Measurements from ENCODE around the gene LAMA5.
A peak's percentile ranks its signal among the peaks of the same experiment; 100 is the strongest.
"Not testable (repeated sequence)": the region's sequence is repeated elsewhere in the genome, so short reads cannot be mapped to it uniquely, and the experiment has no call there.

The LAMA5 gene

DNA sequence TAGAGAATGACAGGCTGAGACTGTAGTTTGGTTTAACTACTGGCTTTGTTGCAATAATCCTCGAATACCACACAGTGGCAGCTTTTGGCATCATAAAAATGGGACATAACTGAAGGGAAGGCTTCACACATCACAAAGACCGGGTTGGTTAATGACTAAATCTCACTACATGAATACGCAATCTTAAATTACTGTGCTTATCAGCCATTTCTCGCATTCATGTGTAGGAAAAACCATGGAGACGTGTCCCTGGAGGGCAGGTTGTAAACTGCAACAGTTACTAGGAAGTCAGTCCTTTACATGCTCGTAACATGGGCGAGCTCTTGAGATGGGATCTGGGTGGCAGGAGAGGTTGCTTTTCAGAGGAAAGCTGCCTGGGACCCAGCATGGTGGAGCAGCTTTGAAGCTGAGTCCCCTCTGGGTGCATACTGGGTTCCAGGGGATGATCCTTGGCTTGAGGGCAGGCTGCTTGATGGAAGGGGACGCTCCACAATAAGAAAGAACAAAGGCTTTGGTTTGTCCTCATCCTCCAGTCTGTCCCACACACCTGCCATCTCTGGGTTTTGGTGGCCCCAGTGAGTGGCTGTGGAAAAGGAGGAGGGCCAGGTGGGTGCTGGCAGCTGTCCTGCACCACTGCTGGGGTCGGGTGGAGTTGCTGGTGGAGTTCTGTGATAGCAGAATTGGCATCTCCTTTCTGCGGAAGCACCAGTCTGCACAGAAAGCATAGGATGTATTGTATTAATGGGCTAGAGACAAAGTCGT lies 21.9 kb upstream of the LAMA5 start:
- no peak for DNase-seq (ENCODE audit: extremely low read depth in 1 of 2, low read depth in 1 of 2)

- DNase-seq (ENCODE audit: extremely low read depth in 1 of 2, low read depth in 1 of 2) = no peak
Observed at GRCh38 chr20:62387933-62388635, 21.0 kb upstream of the LAMA5 start.

- DNase-seq (ENCODE audit: extremely low read depth in 1 of 2, low read depth in 1 of 2) = no peak
Observed at GRCh38 chr20:62387219-62387913, 20.3 kb upstream of the LAMA5 start.

DNA sequence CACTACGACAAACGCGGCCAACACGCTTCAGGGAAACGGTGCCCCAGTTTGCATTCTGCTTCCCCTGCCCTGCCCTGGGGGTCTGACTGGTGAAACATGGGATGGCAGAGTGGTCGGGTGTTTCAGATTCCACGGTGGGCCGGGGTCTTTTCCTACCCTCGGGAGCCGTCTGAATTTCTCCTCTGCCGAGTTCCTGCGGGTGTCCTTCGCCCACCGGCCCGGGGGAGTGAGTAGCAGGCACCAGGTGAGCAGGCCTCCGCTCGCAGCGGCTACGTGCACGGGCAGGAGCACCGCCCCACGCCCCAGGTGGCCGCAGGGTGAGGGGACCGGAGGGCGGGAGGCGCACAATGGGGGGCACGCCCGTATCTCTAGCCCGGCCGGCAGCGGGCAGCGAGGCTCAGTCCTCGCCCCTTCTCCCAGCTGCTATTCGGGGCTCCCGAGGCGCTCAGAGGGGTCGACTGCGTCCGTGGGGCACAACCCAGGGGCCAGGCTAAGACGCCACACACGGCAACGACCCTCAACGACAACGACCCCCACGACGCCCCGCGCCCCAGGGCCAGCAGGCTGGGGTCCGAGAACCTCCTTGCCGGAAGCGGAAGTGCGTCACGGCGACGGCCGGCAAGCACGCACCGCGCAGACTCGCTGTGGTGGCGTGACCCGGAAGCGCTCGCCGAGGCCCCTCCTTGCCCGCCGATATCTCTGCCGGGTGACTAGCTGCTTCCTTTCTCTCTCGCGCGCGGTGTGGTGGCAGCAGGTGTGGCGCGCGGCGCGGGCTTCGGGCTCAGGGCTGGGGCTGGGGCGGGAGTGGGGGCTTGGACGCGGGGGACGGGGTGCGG lies 19.5 kb upstream of the LAMA5 start, which contains the start of gene RPS21:
TSS of gene RPS21 (plus strand) at position 721 of the 836 bp plus-strand sequence. CDS start 236 bp downstream, outside the sequence.
- peak; percentile 79 to 92 for DNase-seq (ENCODE audit: extremely low read depth in 1 of 2, low read depth in 1 of 2)

DNA sequence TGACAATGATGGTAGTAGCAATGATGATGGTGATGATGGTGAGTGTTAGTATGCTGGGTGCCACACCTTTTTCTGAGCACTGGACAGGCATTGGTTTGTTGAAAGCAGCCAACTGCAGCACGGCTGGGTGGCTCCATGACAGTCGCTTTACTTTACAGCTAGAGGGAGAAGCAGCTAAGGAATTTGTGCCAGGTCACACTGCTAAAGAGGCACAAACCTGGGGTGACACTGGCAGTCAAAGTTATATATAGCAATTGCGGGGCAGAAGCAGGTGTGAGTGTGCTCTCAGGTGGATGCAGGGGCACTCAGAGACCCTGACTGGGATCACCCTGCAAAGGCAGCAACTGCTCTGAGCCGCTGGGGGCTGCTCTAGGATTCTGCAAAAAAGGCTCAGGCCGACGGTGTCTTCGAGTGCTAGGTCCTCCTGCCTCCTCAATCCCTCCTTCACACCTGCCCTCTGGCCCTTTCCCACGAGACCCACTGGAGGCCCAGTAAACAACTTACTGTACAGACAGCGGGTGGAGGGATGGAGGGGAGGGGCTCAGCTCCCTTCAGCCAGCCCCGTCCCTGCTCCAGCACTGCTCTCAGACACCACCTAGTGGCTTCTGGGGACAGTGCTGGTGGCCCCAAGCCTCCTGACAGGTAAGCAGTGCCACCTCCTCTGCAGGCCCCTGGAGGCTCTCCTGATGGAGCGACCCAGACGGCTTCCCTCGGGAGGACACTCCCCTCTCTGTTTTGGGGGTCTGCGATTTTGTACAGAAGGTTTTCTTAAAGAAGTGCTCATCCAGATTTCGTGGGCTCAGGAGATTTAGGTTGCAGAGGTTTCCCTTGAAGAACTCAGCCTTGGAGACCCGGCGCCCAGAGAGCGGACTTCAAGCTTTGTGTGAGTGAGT lies 15.4 kb upstream of the LAMA5 start:
- DNase-seq (ENCODE audit: extremely low read depth in 1 of 2, low read depth in 1 of 2) = peak; percentile 53 to 55

GRCh38 chr20:62381842-62382241 lies 14.7 kb upstream of the LAMA5 start:
- DNase-seq (ENCODE audit: extremely low read depth in 1 of 2, low read depth in 1 of 2) = no peak

DNA sequence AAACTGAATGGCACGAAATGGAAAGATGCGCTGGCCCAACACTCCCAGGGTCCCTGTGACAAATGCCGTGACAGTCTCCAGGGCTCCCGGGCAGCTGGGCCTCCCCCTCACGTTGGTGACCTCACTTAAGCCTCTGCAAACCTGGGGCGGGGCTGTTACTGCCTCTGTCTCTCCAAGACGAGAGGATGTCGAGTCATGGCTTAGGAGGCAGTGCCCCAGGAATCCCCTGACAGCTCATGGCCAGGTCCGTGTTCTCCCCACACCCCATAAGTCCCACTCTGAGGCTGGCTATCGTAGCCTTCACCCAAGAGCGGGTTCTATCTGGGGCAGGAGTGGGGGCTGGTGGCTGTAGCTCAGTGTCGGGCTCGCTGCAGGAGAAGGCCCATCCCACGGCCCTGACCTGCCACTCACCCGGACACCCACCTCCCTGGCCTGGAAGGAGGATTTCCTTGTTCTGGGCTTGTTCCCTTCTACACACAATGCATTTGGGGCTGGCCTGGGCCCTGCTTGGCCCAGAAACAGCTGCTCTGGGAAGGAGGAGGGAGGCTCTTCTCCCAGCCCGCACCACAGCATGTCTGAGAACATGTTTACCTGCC lies 14.2 kb upstream of the LAMA5 start:
- DNase-seq (ENCODE audit: extremely low read depth in 1 of 2, low read depth in 1 of 2) = no peak

- no peak for DNase-seq (ENCODE audit: extremely low read depth in 1 of 2, low read depth in 1 of 2)
Observed at GRCh38 chr20:62378215-62378614, 11.1 kb upstream of the LAMA5 start.

GRCh38 chr20:62377615-62378178 lies 10.6 kb upstream of the LAMA5 start:
- DNase-seq (ENCODE audit: extremely low read depth in 1 of 2, low read depth in 1 of 2) = no peak

- no peak for DNase-seq (ENCODE audit: extremely low read depth in 1 of 2, low read depth in 1 of 2)
Observed at GRCh38 chr20:62377064-62377461, 10.0 kb upstream of the LAMA5 start.

GRCh38 chr20:62376112-62377063 lies 9.3 kb upstream of the LAMA5 start:
- no peak for DNase-seq (ENCODE audit: extremely low read depth in 1 of 2, low read depth in 1 of 2)

DNA sequence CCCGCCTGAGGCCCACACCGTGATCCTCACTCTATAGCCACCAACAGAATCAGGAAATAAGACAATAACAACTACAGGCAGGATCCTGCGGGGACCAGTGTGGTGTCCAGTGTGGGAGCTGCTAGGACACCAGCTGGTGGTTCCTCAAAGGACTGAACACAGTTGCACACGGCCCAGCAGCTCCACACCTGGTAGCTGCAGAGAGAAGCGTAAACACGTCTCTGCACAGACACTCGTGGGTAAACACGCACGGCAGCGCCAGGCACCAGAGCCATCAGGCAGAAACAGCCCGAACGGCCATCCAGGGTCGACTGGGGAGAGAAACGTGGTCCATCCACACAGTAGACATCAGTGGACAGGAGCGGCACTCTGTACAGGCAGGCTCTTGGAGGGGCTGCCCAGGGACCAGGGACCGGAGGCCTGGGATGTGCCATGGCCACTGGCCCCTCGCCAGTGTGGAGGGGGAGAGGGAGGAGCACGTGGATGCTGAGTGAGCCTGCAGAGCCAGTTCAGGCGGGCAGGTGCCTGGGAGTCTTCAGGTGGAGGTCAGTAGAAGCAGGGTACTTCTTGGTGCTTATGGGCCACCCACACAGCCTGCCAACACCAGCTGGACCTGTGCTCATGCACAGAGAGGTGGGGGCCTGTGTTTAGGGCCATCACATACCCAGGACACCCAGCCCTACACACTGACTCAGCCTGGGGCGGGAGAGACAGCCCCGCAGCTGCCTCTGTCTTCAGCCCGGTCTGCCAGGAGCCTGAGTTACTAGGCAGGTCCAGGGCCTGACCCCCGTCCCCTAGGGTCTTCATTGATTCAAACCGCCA lies 7.4 kb upstream of the LAMA5 start:
- DNase-seq (ENCODE audit: extremely low read depth in 1 of 2, low read depth in 1 of 2) = no peak

GRCh38 chr20:62373631-62374179 lies 6.6 kb upstream of the LAMA5 start:
- not testable (repeated sequence) for DNase-seq (ENCODE audit: extremely low read depth in 1 of 2, low read depth in 1 of 2)

GRCh38 chr20:62372042-62372993 lies 5.2 kb upstream of the LAMA5 start:
- DNase-seq (ENCODE audit: extremely low read depth in 1 of 2, low read depth in 1 of 2) = no peak

DNA sequence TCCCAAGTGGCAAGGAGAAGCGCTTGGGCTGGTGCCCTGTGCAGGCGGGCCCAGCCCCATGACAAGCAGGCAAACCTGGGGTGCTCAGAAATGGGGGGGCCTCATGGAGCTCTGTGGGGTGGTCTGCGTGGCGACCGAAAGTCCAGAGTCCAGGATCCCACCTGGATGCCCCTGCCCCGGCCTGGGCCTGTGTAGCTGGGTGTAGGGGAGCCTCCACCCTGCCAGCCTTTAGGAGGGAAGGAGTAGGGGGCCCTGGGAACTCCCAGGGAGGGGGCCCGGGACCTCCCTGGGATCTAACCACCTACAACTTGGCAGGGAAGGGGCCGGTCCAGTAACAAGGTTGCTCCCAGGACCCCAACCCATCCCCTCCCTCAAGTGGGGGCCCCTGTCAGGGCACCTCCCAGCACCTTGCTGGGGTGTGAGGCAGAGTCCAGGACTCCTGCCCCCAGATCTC lies 4.5 kb upstream of the LAMA5 start:
- no peak for DNase-seq (ENCODE audit: extremely low read depth in 1 of 2, low read depth in 1 of 2)
